Measurements from ENCODE around the gene MDGA2. TPM values are rescaled to one million over a fixed set of nuclear protein-coding genes. Genes with fewer than 3 reads are reported as not detected.

MDGA2 gene
- total RNA-seq, 1 donor from 2014 or later, result 0.17 TPM

- Mint-ChIP-seq H3K4me1 (ENCODE audit: low read depth) (no peaks in the 10 kb centered on the region), H3K4me3 (ENCODE audit: unreplicated experiment) (no peak overlapping the region), H3K9me3 (ENCODE audit: low read depth) (peaks cover 3% of the 10 kb centered on the region), H3K36me3 (ENCODE audit: low read depth) (no peaks in the 10 kb centered on the region), H3K27ac (ENCODE audit: unreplicated experiment) (no peak overlapping the region), H3K27me3 (ENCODE audit: low read depth) (peaks cover 4% of the 10 kb centered on the region)
- TF ChIP-seq, protein P1, sequence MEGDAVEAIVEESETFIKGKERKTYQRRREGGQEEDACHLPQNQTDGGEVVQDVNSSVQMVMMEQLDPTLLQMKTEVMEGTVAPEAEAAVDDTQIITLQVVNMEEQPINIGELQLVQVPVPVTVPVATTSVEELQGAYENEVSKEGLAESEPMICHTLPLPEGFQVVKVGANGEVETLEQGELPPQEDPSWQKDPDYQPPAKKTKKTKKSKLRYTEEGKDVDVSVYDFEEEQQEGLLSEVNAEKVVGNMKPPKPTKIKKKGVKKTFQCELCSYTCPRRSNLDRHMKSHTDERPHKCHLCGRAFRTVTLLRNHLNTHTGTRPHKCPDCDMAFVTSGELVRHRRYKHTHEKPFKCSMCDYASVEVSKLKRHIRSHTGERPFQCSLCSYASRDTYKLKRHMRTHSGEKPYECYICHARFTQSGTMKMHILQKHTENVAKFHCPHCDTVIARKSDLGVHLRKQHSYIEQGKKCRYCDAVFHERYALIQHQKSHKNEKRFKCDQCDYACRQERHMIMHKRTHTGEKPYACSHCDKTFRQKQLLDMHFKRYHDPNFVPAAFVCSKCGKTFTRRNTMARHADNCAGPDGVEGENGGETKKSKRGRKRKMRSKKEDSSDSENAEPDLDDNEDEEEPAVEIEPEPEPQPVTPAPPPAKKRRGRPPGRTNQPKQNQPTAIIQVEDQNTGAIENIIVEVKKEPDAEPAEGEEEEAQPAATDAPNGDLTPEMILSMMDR (IDR thresholded peaks at IDR 0.05), result no peak
- DNase-seq (ENCODE audit: low spot score), result no peak
Observed at GRCh38 chr14:47705683-47706082, 30.3 kb upstream of the MDGA2 start.

DNA sequence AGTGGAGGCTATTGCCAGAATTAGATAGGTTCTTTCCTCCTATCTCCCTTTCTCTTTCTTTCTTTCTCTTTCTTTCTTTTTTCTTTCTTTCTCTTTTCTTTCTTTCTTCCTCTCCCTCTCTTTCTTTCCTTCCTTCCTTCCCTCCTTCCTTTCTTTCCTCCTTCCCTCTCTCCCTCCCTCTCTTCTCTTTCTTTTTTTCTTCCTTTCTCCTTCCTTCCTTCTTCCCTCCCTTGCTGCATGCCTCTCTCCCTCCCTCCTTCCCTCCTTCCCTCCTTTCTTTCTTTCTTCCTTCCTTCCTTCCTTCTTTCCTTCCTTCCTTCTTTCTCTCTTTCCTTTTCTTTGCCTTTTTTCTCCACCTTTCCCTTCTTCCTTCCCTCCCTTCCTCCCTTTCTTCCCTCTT lies 16.4 kb upstream of the MDGA2 start:
- TF ChIP-seq, protein P1 (IDR thresholded peaks at IDR 0.05), result no peak
- Mint-ChIP-seq H3K27ac (ENCODE audit: unreplicated experiment) (no peak overlapping the region), H3K9me3 (ENCODE audit: low read depth) (peaks cover 14% of the 10 kb centered on the region), H3K27me3 (ENCODE audit: low read depth) (peaks cover 16% of the 10 kb centered on the region), H3K36me3 (ENCODE audit: low read depth) (peaks cover 5% of the 10 kb centered on the region), H3K4me1 (ENCODE audit: low read depth) (no peaks in the 10 kb centered on the region), H3K4me3 (ENCODE audit: unreplicated experiment) (no peak overlapping the region)
- DNase-seq (ENCODE audit: low spot score), result no peak

- Mint-ChIP-seq H3K36me3 (ENCODE audit: low read depth) (no peaks in the 10 kb centered on the region), H3K4me1 (ENCODE audit: low read depth) (peaks cover 18% of the 10 kb centered on the region), H3K27ac (ENCODE audit: unreplicated experiment) (no peak overlapping the region), H3K9me3 (ENCODE audit: low read depth) (no peaks in the 10 kb centered on the region), H3K4me3 (ENCODE audit: unreplicated experiment) (no peak overlapping the region), H3K27me3 (ENCODE audit: low read depth) (peaks cover 62% of the 10 kb centered on the region)
- TF ChIP-seq, protein P1 (IDR thresholded peaks at IDR 0.05), result no peak
- DNase-seq (ENCODE audit: low spot score), result no peak
Observed at GRCh38 chr14:47678993-47679392, 3.6 kb upstream of the MDGA2 start.

DNA sequence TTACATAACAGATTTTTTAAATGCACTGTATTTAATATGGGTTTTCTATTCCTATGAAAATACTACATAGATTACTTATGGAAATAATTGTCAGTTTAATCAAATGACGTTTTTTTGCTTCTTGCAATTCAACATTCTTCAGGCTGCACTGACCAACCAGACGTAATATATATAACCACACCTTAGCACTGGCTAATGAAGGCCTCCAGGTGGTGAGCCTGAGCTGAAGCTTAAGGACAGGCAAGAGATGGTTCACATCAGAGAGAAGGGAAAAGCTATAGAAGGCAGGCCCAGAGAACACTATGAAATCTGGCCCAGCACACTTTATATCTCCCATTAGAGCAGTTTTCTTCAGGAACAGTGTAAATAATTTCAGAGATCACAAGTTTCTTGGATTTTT lies 2.8 kb upstream of the MDGA2 start:
- Mint-ChIP-seq H3K27ac (ENCODE audit: unreplicated experiment) (no peak overlapping the region), H3K27me3 (ENCODE audit: low read depth) (peaks cover 67% of the 10 kb centered on the region), H3K4me1 (ENCODE audit: low read depth) (peaks cover 22% of the 10 kb centered on the region), H3K9me3 (ENCODE audit: low read depth) (no peaks in the 10 kb centered on the region), H3K4me3 (ENCODE audit: unreplicated experiment) (no peak overlapping the region), H3K36me3 (ENCODE audit: low read depth) (no peaks in the 10 kb centered on the region)
- no peak for DNase-seq (ENCODE audit: low spot score)
- TF ChIP-seq, protein P1 (IDR thresholded peaks at IDR 0.05), result no peak

DNA sequence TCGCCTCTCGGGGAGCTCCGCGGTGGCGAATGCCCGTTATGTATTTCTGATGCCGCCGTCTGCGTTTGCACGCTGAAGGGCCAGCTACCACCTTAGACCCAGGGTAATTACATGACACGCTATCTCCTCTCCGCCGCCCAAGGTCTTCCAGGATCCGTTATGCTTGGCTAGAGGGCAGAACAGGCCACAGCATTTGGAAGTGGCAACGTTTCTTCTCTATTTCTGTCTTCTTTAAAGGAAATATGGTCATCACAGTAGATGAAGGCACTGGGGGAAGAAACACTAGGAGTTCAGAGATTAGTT lies 861 bp upstream of the MDGA2 start:
- DNase-seq (ENCODE audit: low spot score), result no peak
- peaks cover 22% of the 10 kb centered on the region for H3K4me1 Mint-ChIP-seq (ENCODE audit: low read depth)
- H3K36me3 Mint-ChIP-seq (ENCODE audit: low read depth), result no peaks in the 10 kb centered on the region
- no peaks in the 10 kb centered on the region for H3K9me3 Mint-ChIP-seq (ENCODE audit: low read depth)
- H3K4me3 Mint-ChIP-seq (ENCODE audit: unreplicated experiment), result peak overlapping the region; percentile 61
- no peak overlapping the region for H3K27ac Mint-ChIP-seq (ENCODE audit: unreplicated experiment)
- TF ChIP-seq, protein P1 (IDR thresholded peaks at IDR 0.05), result no peak
- peaks cover 69% of the 10 kb centered on the region for H3K27me3 Mint-ChIP-seq (ENCODE audit: low read depth)

Data from chondrocyte (in vitro differentiated cells).